ENCODE measurements around the gene NMNAT1.

DNA sequence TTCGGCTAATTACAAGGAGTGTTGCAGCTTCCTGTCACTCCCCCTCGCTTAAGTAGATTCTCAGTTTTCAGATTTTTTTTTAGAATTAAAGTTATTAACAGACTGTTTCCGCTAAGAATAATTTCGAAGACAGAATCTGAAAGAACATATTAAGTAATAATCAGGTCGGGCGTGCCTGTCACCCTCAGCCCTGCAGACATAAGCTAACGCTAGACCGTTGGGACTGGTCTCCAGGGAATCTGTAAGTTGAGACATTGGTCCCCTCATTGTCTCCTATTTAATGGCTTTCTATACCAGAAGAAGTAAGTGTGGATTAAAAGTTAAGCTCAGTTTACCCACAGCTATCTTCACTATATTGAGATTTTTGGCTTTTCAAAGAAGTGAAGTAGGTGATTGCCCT lies 14.5 kb downstream of the NMNAT1 start:
- TF ChIP-seq, protein P1, sequence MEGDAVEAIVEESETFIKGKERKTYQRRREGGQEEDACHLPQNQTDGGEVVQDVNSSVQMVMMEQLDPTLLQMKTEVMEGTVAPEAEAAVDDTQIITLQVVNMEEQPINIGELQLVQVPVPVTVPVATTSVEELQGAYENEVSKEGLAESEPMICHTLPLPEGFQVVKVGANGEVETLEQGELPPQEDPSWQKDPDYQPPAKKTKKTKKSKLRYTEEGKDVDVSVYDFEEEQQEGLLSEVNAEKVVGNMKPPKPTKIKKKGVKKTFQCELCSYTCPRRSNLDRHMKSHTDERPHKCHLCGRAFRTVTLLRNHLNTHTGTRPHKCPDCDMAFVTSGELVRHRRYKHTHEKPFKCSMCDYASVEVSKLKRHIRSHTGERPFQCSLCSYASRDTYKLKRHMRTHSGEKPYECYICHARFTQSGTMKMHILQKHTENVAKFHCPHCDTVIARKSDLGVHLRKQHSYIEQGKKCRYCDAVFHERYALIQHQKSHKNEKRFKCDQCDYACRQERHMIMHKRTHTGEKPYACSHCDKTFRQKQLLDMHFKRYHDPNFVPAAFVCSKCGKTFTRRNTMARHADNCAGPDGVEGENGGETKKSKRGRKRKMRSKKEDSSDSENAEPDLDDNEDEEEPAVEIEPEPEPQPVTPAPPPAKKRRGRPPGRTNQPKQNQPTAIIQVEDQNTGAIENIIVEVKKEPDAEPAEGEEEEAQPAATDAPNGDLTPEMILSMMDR (IDR thresholded peaks at IDR 0.05 in 4 of 5, conservative IDR thresholded peaks at IDR 0.05 in 1 of 5): no peak
- TF ChIP-seq POLR2A (IDR thresholded peaks at IDR 0.05): no peak

Data from gastrocnemius medialis (tissue), 4 donors.